Keratinocyte (primary cell): ENCODE data around the gene FAM53A.

Experiments
- CTCF ChIP-seq, 3 experiments: IDR thresholded peaks in 1 of 3; conservative IDR thresholded peaks in 1 of 3; optimal IDR thresholded peaks in 1 of 3; 2 replicates in 2 of 3; 3 replicates in 1 of 3; pipeline versions ENCODE3 to v1.5.1; 2011; ENCODE audit warnings: low read length in 3 of 3, mild to moderate bottlenecking in 3 of 3, moderate library complexity in 2 of 3, control low read depth in 1 of 3, inconsistent platforms in 1 of 3; ENCODE audit not compliant: insufficient read depth in 2 of 3; ENCODE audit errors: extremely low read depth in 1 of 3
- EZH2 ChIP-seq: IDR thresholded peaks from one replicate; pipeline ENCODE4 v1.6.1; 2012; ENCODE audit warnings: inconsistent platforms, mild to moderate bottlenecking, low read length, moderate library complexity

- TF ChIP-seq CTCF (optimal IDR thresholded peaks at IDR 0.05 in 1 of 3, IDR thresholded peaks at IDR 0.05 in 1 of 3, conservative IDR thresholded peaks at IDR 0.05 in 1 of 3; ENCODE audit: extremely low read depth in 1 of 3, insufficient read depth in 2 of 3, low read length in 3 of 3) (no peak), EZH2 (no peak)
These were observed 61.2 kb downstream of the FAM53A start for GRCh38 chr4:1622956-1623355.
